Naive thymus-derived CD4-positive, alpha-beta T cell (primary cell): Measurements from ENCODE around the gene PBX3. TPM values are rescaled to one million over a fixed set of nuclear protein-coding genes. Genes with fewer than 3 reads are reported as not detected.
"Not testable (repeated sequence)": the region's sequence is repeated elsewhere in the genome, so short reads cannot be mapped to it uniquely, and the experiment has no call there.

ENCODE experiments used
- ATAC-seq: fragments of 150-1000 bp; cut with Tn5 transposase; 2 replicates; pipeline ENCODE4 v1.10.0; 2021; ENCODE audit warnings: mild to moderate bottlenecking, moderate library complexity
- CTCF ChIA-PET: fragments of 350-600 bp; sonication (Branson Sonifier 250); formaldehyde crosslinking; loops from one replicate; lab custom pipeline; 2021; ENCODE audit warnings: antibody characterized with exemption; lab: Charles Lee
- POLR2A ChIA-PET: fragments of 350-600 bp; sonication (Branson Sonifier 250); formaldehyde crosslinking; loops from one replicate; lab custom pipeline; 2021; ENCODE audit warnings: antibody characterized with exemption, inconsistent platforms; lab: Charles Lee
- DNase-seq, 9 donors: peaks; one replicate each; pipeline versions ENCODE4 v3.0.0 to v3.0.0-alpha.2; 2020 to 2022; ENCODE audit warnings: mixed read lengths in 1 of 9
- H3K27ac ChIP-seq: one replicate; pipeline ENCODE4 v1.7.0; 2013; ENCODE audit warnings: mild to moderate bottlenecking, low read depth, low read length, moderate library complexity
- H3K27me3 ChIP-seq, 2 donors: one replicate each; pipeline ENCODE4 v1.7.0; 2013; ENCODE audit warnings: low read length in 2 of 2, mild to moderate bottlenecking in 2 of 2, moderate library complexity in 2 of 2; ENCODE audit not compliant: control insufficient read depth in 2 of 2, insufficient read depth in 2 of 2
- H3K36me3 ChIP-seq, 3 experiments: 1 replicate in 2 of 3; 2 replicates in 1 of 3; pipeline ENCODE4 v1.7.0; 2013; ENCODE audit warnings: low read length in 3 of 3, mild to moderate bottlenecking in 3 of 3, moderate library complexity in 1 of 3; ENCODE audit not compliant: insufficient read depth in 3 of 3, control insufficient read depth in 2 of 3
- H3K4me1 ChIP-seq, 2 donors: one replicate each; pipeline ENCODE4 v1.7.0; 2013; ENCODE audit warnings: low read length in 2 of 2, mild to moderate bottlenecking in 2 of 2, moderate library complexity in 1 of 2; ENCODE audit not compliant: control insufficient read depth in 2 of 2, insufficient read depth in 2 of 2
- H3K4me3 ChIP-seq: 2 replicates; pipeline ENCODE4 v1.7.0; 2013; ENCODE audit warnings: mild to moderate bottlenecking, low read length
- H3K9me3 ChIP-seq, 3 experiments: 1 replicate in 2 of 3; 2 replicates in 1 of 3; pipeline ENCODE4 v1.7.0; 2013; ENCODE audit warnings: low read length in 3 of 3; ENCODE audit not compliant: control insufficient read depth in 2 of 3
- H3K27ac Mint-ChIP-seq, 9 donors: one replicate each; pipeline ENCODE4 v1.8.0; 2020 to 2022; ENCODE audit warnings: mixed read lengths in 9 of 9, mild to moderate bottlenecking in 8 of 9, moderate library complexity in 5 of 9, inconsistent platforms in 2 of 9
- H3K27me3 Mint-ChIP-seq, 5 donors: one replicate each; pipeline ENCODE4 v1.8.0; 2021 to 2022; ENCODE audit warnings: mixed read lengths in 5 of 5, mild to moderate bottlenecking in 1 of 5
- H3K36me3 Mint-ChIP-seq, 5 donors: one replicate each; pipeline ENCODE4 v1.8.0; 2020 to 2022; ENCODE audit warnings: mixed read lengths in 5 of 5, mild to moderate bottlenecking in 3 of 5, inconsistent platforms in 1 of 5
- H3K4me1 Mint-ChIP-seq, 7 donors: one replicate each; pipeline ENCODE4 v1.8.0; 2020 to 2022; ENCODE audit warnings: mixed read lengths in 7 of 7, mild to moderate bottlenecking in 3 of 7, inconsistent platforms in 1 of 7
- H3K4me3 Mint-ChIP-seq, 10 donors: one replicate each; pipeline ENCODE4 v1.8.0; 2020 to 2022; ENCODE audit warnings: mild to moderate bottlenecking in 10 of 10, mixed read lengths in 10 of 10, moderate library complexity in 6 of 10, inconsistent platforms in 2 of 10
- H3K9me3 Mint-ChIP-seq, 11 donors: one replicate each; pipeline ENCODE4 v1.8.0; 2020 to 2022; ENCODE audit warnings: mixed read lengths in 11 of 11, mild to moderate bottlenecking in 4 of 11, inconsistent platforms in 1 of 11, moderate library complexity in 1 of 11
- intact Hi-C, 2 donors: fragments of 100-400 bp; cut with micrococcal nuclease; formaldehyde crosslinking; loops; one replicate each; pipeline ENCODE4 v1.15.1; 2023
- polyA plus RNA-seq, 2 donors: library from polyadenylated mRNA; unstranded; fragments of 300-500 nt; fragmentation: Illumina TruSeq; gene quantifications; one replicate each; pipeline ENCODE4 v1.2.3, GENCODE V29; 2021
- total RNA-seq, 6 experiments: library from RNA in 5 of 6; stranded (reverse) in 5 of 6; gene quantifications; 1 replicate in 5 of 6; 2 replicates in 1 of 6; pipeline ENCODE4 v1.2.3 and lab custom pipeline; 2021 to 2026

PBX3 gene
- total and polyA plus RNA-seq, 7 experiments from 2014 or later, result 3.6 to 38.1 (median 18.9) TPM

DNA sequence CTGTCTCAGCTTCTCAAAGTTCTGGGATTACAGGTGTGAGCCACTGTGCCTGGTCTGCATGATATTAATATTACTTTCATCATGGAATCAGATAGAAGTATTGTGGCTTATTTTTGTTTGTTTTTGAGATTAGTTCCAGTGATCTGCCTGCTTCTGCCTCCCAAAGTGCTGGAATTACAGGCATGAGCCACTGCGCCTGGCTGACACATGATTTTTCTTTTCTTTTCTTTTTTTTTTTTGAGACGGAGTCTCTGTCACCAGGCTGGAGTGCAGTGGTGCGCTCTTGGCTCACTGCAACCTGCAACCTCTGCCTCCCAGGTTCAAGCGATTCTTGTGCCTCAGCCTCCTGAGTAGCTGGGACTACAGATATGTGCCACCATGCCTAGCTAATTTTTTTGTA, 29.6 kb downstream of the PBX3 start:
- H3K27me3 Mint-ChIP-seq, H3K27ac Mint-ChIP-seq, H3K27me3 ChIP-seq, H3K4me1 ChIP-seq, ATAC-seq, intact Hi-C loops, H3K27ac ChIP-seq, H3K4me1 Mint-ChIP-seq, H3K4me3 Mint-ChIP-seq, H3K9me3 Mint-ChIP-seq, DNase-seq, H3K4me3 ChIP-seq, H3K36me3 ChIP-seq, H3K9me3 ChIP-seq: not testable (repeated sequence)
- peaks cover 0 to 19% (median 11%) of the 10 kb centered on the region in 5 donors for H3K36me3 Mint-ChIP-seq
- POLR2A ChIA-PET, result interaction anchor here (0.6 kb wide), 1 partner anchor 130 kb away, joined by 3 read pairs; no protein-coding TSS in a partner anchor
- CTCF ChIA-PET, result interaction anchor here (0.6 kb wide), 1 partner anchor 55 kb away, joined by 4 read pairs; no protein-coding TSS in a partner anchor

DNA sequence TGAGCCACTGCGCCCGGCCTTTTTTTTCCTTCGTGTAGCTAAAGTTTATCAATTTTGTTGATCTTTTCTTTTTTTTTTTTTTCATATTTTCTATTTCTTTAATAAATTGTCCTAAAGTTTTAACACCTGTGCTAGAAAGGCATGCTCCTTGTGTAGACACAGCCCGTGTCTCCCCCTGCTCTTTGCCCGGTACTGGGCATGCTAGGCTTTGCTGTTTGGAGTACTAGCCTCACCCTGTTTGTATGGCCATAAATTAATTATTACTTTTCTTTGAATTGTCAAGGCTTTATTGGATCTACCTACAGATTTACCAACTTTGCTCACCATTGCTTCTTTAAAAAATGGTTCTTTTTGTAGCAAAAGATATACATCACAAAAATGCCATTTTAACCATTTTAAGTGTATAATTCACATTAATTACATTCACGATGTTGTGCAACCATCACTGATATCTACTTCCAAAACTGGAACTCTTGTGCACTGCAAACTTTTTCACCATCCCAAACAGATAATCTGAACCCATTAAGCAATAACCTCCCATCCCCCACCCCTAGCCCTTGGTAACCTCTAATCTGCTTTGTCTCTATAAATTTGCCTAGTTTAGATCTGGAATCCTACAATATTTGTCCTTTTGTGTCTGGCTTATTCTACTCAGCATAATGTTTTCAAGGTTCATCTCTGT, 31.5 kb downstream of the PBX3 start:
- H3K4me1 ChIP-seq, H3K4me3 Mint-ChIP-seq, POLR2A ChIA-PET, H3K4me3 ChIP-seq, H3K27me3 ChIP-seq, H3K27ac ChIP-seq, H3K27me3 Mint-ChIP-seq, DNase-seq, ATAC-seq, CTCF ChIA-PET, H3K36me3 ChIP-seq, H3K27ac Mint-ChIP-seq, H3K9me3 ChIP-seq, intact Hi-C loops: not testable (repeated sequence)
- H3K36me3 Mint-ChIP-seq, result peaks cover 0 to 30% (median 16%) of the 10 kb centered on the region in 5 donors
- peaks cover 0 to 14% (median 0%) of the 10 kb centered on the region in 7 donors for H3K4me1 Mint-ChIP-seq
- peaks cover 0 to 11% (median 1%) of the 10 kb centered on the region in 11 donors for H3K9me3 Mint-ChIP-seq

DNA sequence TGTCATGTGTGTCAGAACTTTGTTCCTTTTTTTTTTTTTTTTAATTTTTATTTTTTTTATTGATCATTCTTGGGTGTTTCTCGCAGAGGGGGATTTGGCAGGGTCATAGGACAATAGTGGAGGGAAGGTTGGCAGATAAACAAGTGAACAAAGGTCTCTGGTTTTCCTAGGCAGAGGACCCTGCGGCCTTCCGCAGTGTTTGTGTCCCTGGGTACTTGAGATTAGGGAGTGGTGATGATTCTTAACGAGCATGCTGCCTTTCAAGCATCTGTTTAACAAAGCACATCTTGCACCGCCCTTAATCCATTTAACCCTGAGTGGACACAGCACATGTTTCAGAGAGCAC, 32.0 kb downstream of the PBX3 start:
- intact Hi-C loops, ATAC-seq, H3K27ac ChIP-seq, H3K4me3 ChIP-seq, POLR2A ChIA-PET, H3K27ac Mint-ChIP-seq, H3K27me3 ChIP-seq, CTCF ChIA-PET, DNase-seq, H3K36me3 ChIP-seq, H3K4me3 Mint-ChIP-seq, H3K9me3 ChIP-seq, H3K27me3 Mint-ChIP-seq, H3K4me1 ChIP-seq: not testable (repeated sequence)
- Mint-ChIP-seq H3K9me3 (peaks cover 0 to 11% (median 1%) of the 10 kb centered on the region in 11 donors), H3K4me1 (peaks cover 0 to 14% (median 2%) of the 10 kb centered on the region in 7 donors), H3K36me3 (peaks cover 0 to 30% (median 16%) of the 10 kb centered on the region in 5 donors)

GRCh38 chr9:125782718-125783117, 35.5 kb downstream of the PBX3 start:
- Mint-ChIP-seq H3K27ac (no peak overlapping the region), H3K4me1 (peaks cover 13 to 33% (median 21%) of the 10 kb centered on the region in 7 donors), H3K36me3 (peaks cover 6 to 26% (median 22%) of the 10 kb centered on the region in 5 donors), H3K4me3 (no peak overlapping the region), H3K9me3 (peaks cover 0 to 7% (median 0%) of the 10 kb centered on the region in 11 donors), H3K27me3 (no peaks in the 10 kb centered on the region)
- no peaks in the 10 kb centered on the region for H3K4me1 ChIP-seq
- intact Hi-C loops, result no loop called here
- no peak for ATAC-seq
- no peaks in the 10 kb centered on the region for H3K36me3 ChIP-seq
- CTCF ChIA-PET, result no interaction called here
- H3K9me3 ChIP-seq, result no peaks in the 10 kb centered on the region
- no peak overlapping the region for H3K4me3 ChIP-seq
- no peaks in the 10 kb centered on the region for H3K27me3 ChIP-seq
- no peak overlapping the region for H3K27ac ChIP-seq
- no peak for DNase-seq
- POLR2A ChIA-PET, result no interaction called here

- Mint-ChIP-seq H3K36me3 (peaks cover 6 to 30% (median 22%) of the 10 kb centered on the region in 5 donors), H3K4me1 (peaks cover 13 to 33% (median 21%) of the 10 kb centered on the region in 7 donors), H3K9me3 (peaks cover 0 to 7% (median 0%) of the 10 kb centered on the region in 11 donors), H3K4me3 (peak overlapping the region in 3 of 10 donors; percentile 7 to 56 (median 9)), H3K27ac (peak overlapping the region in 3 of 9 donors; percentile 28 to 36 (median 33)), H3K27me3 (no peaks in the 10 kb centered on the region)
- ATAC-seq (no peak), DNase-seq (no peak)
- Histone ChIP-seq H3K9me3 (no peaks in the 10 kb centered on the region), H3K36me3 (no peaks in the 10 kb centered on the region), H3K27ac (no peak overlapping the region), H3K4me1 (no peaks in the 10 kb centered on the region), H3K27me3 (no peaks in the 10 kb centered on the region), H3K4me3 (no peak overlapping the region)
- CTCF ChIA-PET, result no interaction called here
- POLR2A ChIA-PET, result no interaction called here
- intact Hi-C loops, result no loop called here
Observed at GRCh38 chr9:125784286-125785049, 37.3 kb downstream of the PBX3 start.

- Histone ChIP-seq H3K27ac (no peak overlapping the region), H3K9me3 (no peaks in the 10 kb centered on the region), H3K36me3 (no peaks in the 10 kb centered on the region), H3K4me1 (no peaks in the 10 kb centered on the region), H3K4me3 (no peak overlapping the region), H3K27me3 (no peaks in the 10 kb centered on the region)
- CTCF ChIA-PET, result no interaction called here
- H3K36me3 Mint-ChIP-seq, result peaks cover 6 to 30% (median 22%) of the 10 kb centered on the region in 5 donors
- DNase-seq, result peak in 1 of 9 donors; percentile 23
- peak overlapping the region in 6 of 10 donors; percentile 7 to 61 (median 13) for H3K4me3 Mint-ChIP-seq
- peak overlapping the region in 5 of 9 donors; percentile 28 to 49 (median 33) for H3K27ac Mint-ChIP-seq
- H3K27me3 Mint-ChIP-seq, result no peaks in the 10 kb centered on the region
- peak; percentile 6 for ATAC-seq
- intact Hi-C loops, result no loop called here
- peaks cover 0 to 7% (median 0%) of the 10 kb centered on the region in 11 donors for H3K9me3 Mint-ChIP-seq
- POLR2A ChIA-PET, result no interaction called here
- peaks cover 13 to 33% (median 21%) of the 10 kb centered on the region in 7 donors for H3K4me1 Mint-ChIP-seq
Observed at GRCh38 chr9:125785248-125785751, 38.1 kb downstream of the PBX3 start.
